GM12878 (cell line): ENCODE measurements around the gene SECTM1.

Source experiments
- ATF2 ChIP-seq: IDR thresholded peaks from 2 replicates; pipeline ENCODE4 v1.6.1; 2012; ENCODE audit warnings: low read length, inconsistent platforms
- CBX5 ChIP-seq: sonication (generic); IDR thresholded peaks from 2 replicates; pipeline ENCODE4 v1.6.1; 2016; ENCODE audit warnings: low read depth, moderate library complexity, mild to moderate bottlenecking, inconsistent platforms
- CTCF ChIP-seq, 3 experiments: IDR thresholded peaks in 2 of 3; conservative IDR thresholded peaks in 1 of 3; 2 replicates each; pipeline ENCODE4 v1.5.1; 2011; ENCODE audit warnings: low read depth in 3 of 3, low read length in 3 of 3, mild to moderate bottlenecking in 3 of 3, control low read depth in 2 of 3, moderate library complexity in 2 of 3, inconsistent platforms in 1 of 3, mixed read lengths in 1 of 3; ENCODE audit not compliant: control insufficient read depth in 2 of 3, insufficient read depth in 1 of 3; ENCODE audit errors: extremely low read depth in 1 of 3
- SIN3A ChIP-seq: IDR thresholded peaks from 2 replicates; pipeline ENCODE4 v1.6.1; 2012; ENCODE audit warnings: low read depth, low read length, improper control_type of control experiment
- TF ChIP-seq, protein P1 (sequence below): IDR thresholded peaks from 2 replicates; pipeline ENCODE4 v1.6.1; 2012; ENCODE audit warnings: low read depth, low read length, improper control_type of control experiment
- TF ChIP-seq, protein P2 (sequence below): IDR thresholded peaks from 2 replicates; pipeline ENCODE4 v1.6.1; 2011; ENCODE audit warnings: low read depth, mild to moderate bottlenecking, low read length, moderate library complexity, borderline replicate concordance; ENCODE audit errors: extremely low read depth

DNA sequence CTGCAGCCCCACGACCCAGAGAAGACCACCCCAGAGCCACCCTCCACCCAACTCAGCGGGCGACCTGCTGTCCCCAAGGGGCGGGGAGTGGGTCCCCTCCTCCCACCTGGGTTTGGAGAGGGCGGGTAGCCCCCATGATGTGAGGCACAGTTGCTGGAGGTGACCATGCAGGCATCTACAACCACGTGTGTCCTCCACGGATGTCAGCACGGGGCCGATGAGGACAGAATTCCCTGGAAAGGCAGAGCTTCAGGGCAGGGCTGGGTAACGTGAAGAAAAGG lies 45.1 kb upstream of the SECTM1 start:
- TF ChIP-seq CTCF (IDR thresholded peaks at IDR 0.05 in 2 of 3, conservative IDR thresholded peaks at IDR 0.05 in 1 of 3; ENCODE audit: control insufficient read depth in 2 of 3, extremely low read depth in 1 of 3, insufficient read depth in 1 of 3, low read depth in 3 of 3, low read length in 3 of 3) (no peak), SIN3A (no peak), CBX5 (no peak), ATF2 (no peak)
- TF ChIP-seq, protein P1, sequence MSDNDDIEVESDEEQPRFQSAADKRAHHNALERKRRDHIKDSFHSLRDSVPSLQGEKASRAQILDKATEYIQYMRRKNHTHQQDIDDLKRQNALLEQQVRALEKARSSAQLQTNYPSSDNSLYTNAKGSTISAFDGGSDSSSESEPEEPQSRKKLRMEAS: no peak
- TF ChIP-seq, protein P2, sequence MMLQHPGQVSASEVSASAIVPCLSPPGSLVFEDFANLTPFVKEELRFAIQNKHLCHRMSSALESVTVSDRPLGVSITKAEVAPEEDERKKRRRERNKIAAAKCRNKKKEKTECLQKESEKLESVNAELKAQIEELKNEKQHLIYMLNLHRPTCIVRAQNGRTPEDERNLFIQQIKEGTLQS: no peak
